Immature natural killer cell (primary cell): ENCODE results near the gene PIEZO2. TPM values are rescaled to one million over a fixed set of nuclear protein-coding genes. Genes with fewer than 3 reads are reported as not detected.
"Not testable (repeated sequence)": the region's sequence is repeated elsewhere in the genome, so short reads cannot be mapped to it uniquely, and the experiment has no call there.

Source experiments
- DNase-seq, 3 donors: peaks; one replicate each; pipeline ENCODE4 v3.0.0; 2022; ENCODE audit warnings: mixed read lengths in 1 of 3
- H3K27ac Mint-ChIP-seq, 6 donors: one replicate each; pipeline ENCODE4 v1.8.0; 2020; ENCODE audit warnings: mixed read lengths in 6 of 6, mild to moderate bottlenecking in 5 of 6, inconsistent platforms in 4 of 6, moderate library complexity in 3 of 6
- H3K27me3 Mint-ChIP-seq, 3 donors: one replicate each; pipeline ENCODE4 v1.8.0; 2020 to 2021; ENCODE audit warnings: low read depth in 3 of 3, mild to moderate bottlenecking in 3 of 3, mixed read lengths in 3 of 3, moderate library complexity in 3 of 3, inconsistent platforms in 1 of 3
- H3K36me3 Mint-ChIP-seq, 3 donors: one replicate each; pipeline ENCODE4 v1.8.0; 2020; ENCODE audit warnings: mixed read lengths in 3 of 3, inconsistent platforms in 2 of 3, mild to moderate bottlenecking in 2 of 3
- H3K4me1 Mint-ChIP-seq, 2 donors: one replicate each; pipeline ENCODE4 v1.8.0; 2020; ENCODE audit warnings: inconsistent platforms in 2 of 2, mild to moderate bottlenecking in 2 of 2, mixed read lengths in 2 of 2, moderate library complexity in 1 of 2
- H3K4me3 Mint-ChIP-seq, 5 donors: one replicate each; pipeline ENCODE4 v1.8.0; 2020; ENCODE audit warnings: mild to moderate bottlenecking in 5 of 5, mixed read lengths in 5 of 5, inconsistent platforms in 3 of 5, moderate library complexity in 3 of 5
- H3K9me3 Mint-ChIP-seq, 6 donors: one replicate each; pipeline ENCODE4 v1.8.0; 2020; ENCODE audit warnings: mild to moderate bottlenecking in 6 of 6, mixed read lengths in 6 of 6, inconsistent platforms in 4 of 6, moderate library complexity in 3 of 6
- polyA plus RNA-seq, 3 donors: library from polyadenylated mRNA; unstranded; fragments of 300-500 nt; fragmentation: Illumina TruSeq; gene quantifications; one replicate each; pipeline ENCODE4 v1.2.3, GENCODE V29; 2021

The PIEZO2 gene
- polyA plus RNA-seq, 3 donors from 2014 or later, result not detected

- DNase-seq, result no peak
- Mint-ChIP-seq H3K4me1 (no peaks in the 10 kb centered on the region), H3K4me3 (no peak overlapping the region), H3K27ac (no peak overlapping the region), H3K36me3 (peaks cover 0 to 4% (median 0%) of the 10 kb centered on the region in 3 donors), H3K9me3 (peaks cover 0 to 4% (median 0%) of the 10 kb centered on the region in 6 donors), H3K27me3 (peaks cover 6 to 17% (median 10%) of the 10 kb centered on the region in 3 donors)
Observed at GRCh38 chr18:11146238-11146946, 3.0 kb downstream of the PIEZO2 start.

DNA sequence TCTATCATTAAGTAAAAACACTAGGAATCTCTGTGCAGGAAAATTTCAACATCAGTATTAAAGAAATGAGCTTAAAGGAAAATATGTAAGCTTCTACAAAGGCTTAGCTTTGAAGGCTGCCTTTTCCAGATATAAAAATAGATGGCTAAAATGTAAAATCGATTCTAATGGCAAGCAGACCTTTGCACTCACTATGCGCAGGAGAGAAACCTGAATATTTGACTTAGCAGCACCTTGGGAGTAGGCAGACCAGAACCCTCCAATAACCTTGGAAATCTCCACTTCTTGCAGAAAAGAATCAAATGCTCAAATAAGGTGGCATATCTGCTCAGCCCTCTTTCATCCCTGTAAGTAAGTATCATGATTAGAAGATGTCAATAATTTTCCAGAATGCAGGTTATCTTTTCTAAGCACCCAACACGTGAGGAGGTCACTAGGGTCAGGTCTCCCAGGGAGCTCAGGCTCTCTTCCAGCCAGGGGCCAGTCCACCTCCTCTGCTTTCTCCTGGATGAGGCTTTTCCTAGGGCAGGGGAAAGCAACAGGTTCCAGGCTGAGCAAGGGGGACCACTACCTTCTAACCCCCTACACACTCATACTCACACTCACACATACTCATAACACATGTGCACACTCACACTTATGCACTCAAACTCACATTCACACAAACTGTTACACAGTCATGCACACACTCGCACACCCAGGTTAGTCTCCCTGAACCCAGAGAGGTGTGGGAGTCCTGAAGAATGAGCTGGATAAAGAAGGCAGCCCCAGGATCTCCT, 3.8 kb downstream of the PIEZO2 start:
- no peak for DNase-seq
- Mint-ChIP-seq H3K36me3 (peaks cover 0 to 4% (median 0%) of the 10 kb centered on the region in 3 donors), H3K9me3 (peaks cover 0 to 4% (median 0%) of the 10 kb centered on the region in 6 donors), H3K27ac (no peak overlapping the region), H3K4me3 (no peak overlapping the region), H3K27me3 (peaks cover 5 to 12% (median 10%) of the 10 kb centered on the region in 3 donors), H3K4me1 (no peaks in the 10 kb centered on the region)

- no peak overlapping the region for H3K4me3 Mint-ChIP-seq
- H3K9me3 Mint-ChIP-seq, result peaks cover 0 to 4% (median 0%) of the 10 kb centered on the region in 6 donors
- no peaks in the 10 kb centered on the region for H3K36me3 Mint-ChIP-seq
- no peak overlapping the region for H3K27ac Mint-ChIP-seq
- H3K4me1 Mint-ChIP-seq, result no peaks in the 10 kb centered on the region
- DNase-seq, result no peak
- peaks cover 0 to 2% (median 0%) of the 10 kb centered on the region in 3 donors for H3K27me3 Mint-ChIP-seq
Observed at GRCh38 chr18:11137400-11137799, 12.0 kb downstream of the PIEZO2 start.

GRCh38 chr18:11136241-11136640, 13.1 kb downstream of the PIEZO2 start:
- peaks cover 0 to 2% (median 0%) of the 10 kb centered on the region in 3 donors for H3K27me3 Mint-ChIP-seq
- no peaks in the 10 kb centered on the region for H3K36me3 Mint-ChIP-seq
- H3K4me1 Mint-ChIP-seq, result no peaks in the 10 kb centered on the region
- no peak overlapping the region for H3K4me3 Mint-ChIP-seq
- no peak overlapping the region for H3K27ac Mint-ChIP-seq
- H3K9me3 Mint-ChIP-seq, result peaks cover 0 to 4% (median 0%) of the 10 kb centered on the region in 6 donors
- DNase-seq, result no peak

GRCh38 chr18:11134940-11135339, 14.4 kb downstream of the PIEZO2 start:
- Mint-ChIP-seq H3K27ac (no peak overlapping the region), H3K27me3 (no peaks in the 10 kb centered on the region), H3K4me1 (no peaks in the 10 kb centered on the region), H3K36me3 (no peaks in the 10 kb centered on the region), H3K9me3 (peaks cover 0 to 4% (median 0%) of the 10 kb centered on the region in 6 donors), H3K4me3 (no peak overlapping the region)
- no peak for DNase-seq

DNA sequence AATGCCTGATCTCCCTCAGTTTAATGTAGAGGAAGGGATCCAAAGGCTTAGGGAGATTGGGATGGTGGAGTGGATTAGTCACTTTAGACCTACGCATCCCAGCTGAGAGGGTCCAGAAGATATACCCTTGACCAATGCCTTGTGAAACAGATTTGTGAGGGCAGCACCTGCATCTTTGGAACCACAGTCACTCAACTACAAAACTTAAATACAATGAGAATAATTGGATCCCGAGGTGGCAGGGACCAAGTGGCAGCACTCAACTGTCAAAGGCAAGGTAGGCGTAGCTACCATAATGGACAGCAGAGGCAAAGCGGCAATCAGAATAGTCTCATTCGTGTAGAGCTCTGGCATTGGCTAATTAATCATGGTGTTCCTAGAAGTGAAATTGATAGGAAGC, 20.3 kb downstream of the PIEZO2 start:
- not testable (repeated sequence) for DNase-seq, H3K27ac Mint-ChIP-seq, H3K4me1 Mint-ChIP-seq, H3K36me3 Mint-ChIP-seq, H3K27me3 Mint-ChIP-seq, H3K4me3 Mint-ChIP-seq
- peaks cover 2 to 11% (median 4%) of the 10 kb centered on the region in 6 donors for H3K9me3 Mint-ChIP-seq

- no peak overlapping the region for H3K27ac Mint-ChIP-seq
- peaks cover 0 to 1% (median 0%) of the 10 kb centered on the region in 3 donors for H3K27me3 Mint-ChIP-seq
- no peaks in the 10 kb centered on the region for H3K36me3 Mint-ChIP-seq
- no peak for DNase-seq
- peaks cover 2 to 7% (median 4%) of the 10 kb centered on the region in 6 donors for H3K9me3 Mint-ChIP-seq
- no peak overlapping the region for H3K4me3 Mint-ChIP-seq
- no peaks in the 10 kb centered on the region for H3K4me1 Mint-ChIP-seq
Observed at GRCh38 chr18:11125492-11126315, 23.7 kb downstream of the PIEZO2 start.

DNA sequence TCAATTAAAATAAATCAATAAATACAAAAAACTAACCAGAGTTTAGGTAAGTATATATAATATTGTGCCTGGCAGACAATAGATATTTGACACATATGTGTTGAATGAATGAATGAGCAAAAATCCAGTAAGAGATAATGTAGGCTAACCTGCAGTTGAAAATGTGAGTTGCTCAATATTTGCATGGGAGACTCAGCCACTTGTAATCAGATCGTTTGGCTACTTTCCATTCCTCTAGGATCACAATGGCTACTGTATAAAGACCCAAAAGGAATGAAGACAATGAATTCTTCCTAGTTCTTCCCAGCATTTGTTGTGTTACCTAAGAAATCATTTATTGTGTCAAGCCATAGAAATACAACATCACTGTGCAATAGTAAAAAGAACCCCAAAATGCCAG, 25.3 kb downstream of the PIEZO2 start:
- Mint-ChIP-seq H3K4me3 (no peak overlapping the region), H3K27me3 (peaks cover 0 to 1% (median 0%) of the 10 kb centered on the region in 3 donors), H3K4me1 (no peaks in the 10 kb centered on the region), H3K36me3 (no peaks in the 10 kb centered on the region), H3K27ac (no peak overlapping the region), H3K9me3 (peaks cover 2 to 7% (median 5%) of the 10 kb centered on the region in 6 donors)
- no peak for DNase-seq

- no peaks in the 10 kb centered on the region for H3K27me3 Mint-ChIP-seq
- H3K27ac Mint-ChIP-seq, result no peak overlapping the region
- H3K9me3 Mint-ChIP-seq, result peaks cover 0 to 7% (median 0%) of the 10 kb centered on the region in 6 donors
- H3K4me3 Mint-ChIP-seq, result no peak overlapping the region
- H3K4me1 Mint-ChIP-seq, result no peaks in the 10 kb centered on the region
- H3K36me3 Mint-ChIP-seq, result no peaks in the 10 kb centered on the region
- DNase-seq, result no peak
Observed at GRCh38 chr18:11121443-11121849, 27.9 kb downstream of the PIEZO2 start.

DNA sequence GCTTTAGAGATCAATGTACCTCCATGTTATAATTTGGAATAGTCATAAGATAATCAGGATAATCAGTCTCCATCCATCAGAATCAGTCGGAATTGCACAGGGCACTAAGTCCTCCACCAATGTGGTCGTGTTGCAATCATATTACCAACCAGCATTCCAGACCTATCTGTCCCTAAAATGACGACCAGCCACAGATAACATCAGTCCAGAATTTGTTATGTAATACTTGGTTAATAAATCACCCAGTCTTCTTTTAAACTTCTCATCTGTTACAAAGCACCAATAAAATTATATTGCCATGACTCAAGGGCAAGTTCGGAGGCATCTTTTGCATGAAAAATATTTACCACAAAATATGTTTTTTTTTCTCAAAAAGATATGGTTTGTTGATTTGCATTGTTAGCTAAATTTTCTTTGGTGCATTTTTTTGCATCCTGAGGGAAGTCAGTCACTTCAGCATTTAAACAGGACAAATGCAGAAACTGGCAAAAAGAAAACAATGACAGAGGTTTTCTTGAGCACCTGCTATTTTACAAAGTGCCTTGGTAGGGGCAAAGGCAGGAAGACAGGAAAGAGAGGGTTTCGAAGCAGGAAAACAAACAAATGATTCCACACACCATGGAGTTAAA, 29.3 kb downstream of the PIEZO2 start:
- no peaks in the 10 kb centered on the region for H3K4me1 Mint-ChIP-seq
- no peaks in the 10 kb centered on the region for H3K27me3 Mint-ChIP-seq
- no peaks in the 10 kb centered on the region for H3K36me3 Mint-ChIP-seq
- H3K9me3 Mint-ChIP-seq, result peaks cover 0 to 7% (median 0%) of the 10 kb centered on the region in 6 donors
- no peak for DNase-seq
- H3K27ac Mint-ChIP-seq, result no peak overlapping the region
- no peak overlapping the region for H3K4me3 Mint-ChIP-seq

- Mint-ChIP-seq H3K27me3 (no peaks in the 10 kb centered on the region), H3K9me3 (peaks cover 0 to 5% (median 0%) of the 10 kb centered on the region in 6 donors), H3K4me3 (no peak overlapping the region), H3K36me3 (no peaks in the 10 kb centered on the region), H3K4me1 (no peaks in the 10 kb centered on the region), H3K27ac (no peak overlapping the region)
- no peak for DNase-seq
Observed at GRCh38 chr18:11119550-11119949, 29.8 kb downstream of the PIEZO2 start.

- no peaks in the 10 kb centered on the region for H3K4me1 Mint-ChIP-seq
- H3K36me3 Mint-ChIP-seq, result no peaks in the 10 kb centered on the region
- H3K27me3 Mint-ChIP-seq, result no peaks in the 10 kb centered on the region
- H3K4me3 Mint-ChIP-seq, result no peak overlapping the region
- no peak for DNase-seq
- H3K27ac Mint-ChIP-seq, result peak overlapping the region in 1 of 6 donors; percentile 40
- H3K9me3 Mint-ChIP-seq, result peaks cover 0 to 5% (median 0%) of the 10 kb centered on the region in 6 donors
Observed at GRCh38 chr18:11118051-11118766, 31.2 kb downstream of the PIEZO2 start.

GRCh38 chr18:11115276-11115675, 34.1 kb downstream of the PIEZO2 start:
- no peak for DNase-seq
- Mint-ChIP-seq H3K9me3 (peaks cover 0 to 9% (median under 1%) of the 10 kb centered on the region in 6 donors), H3K4me3 (no peak overlapping the region), H3K27ac (no peak overlapping the region), H3K4me1 (no peaks in the 10 kb centered on the region), H3K27me3 (no peaks in the 10 kb centered on the region), H3K36me3 (no peaks in the 10 kb centered on the region)
